NCI-H2171 treated with DMSO at 0.1 percent for 48 hours (cell line): Measurements from ENCODE around the gene AGAP6.
"Not testable (repeated sequence)": the region's sequence is repeated elsewhere in the genome, so short reads cannot be mapped to it uniquely, and the experiment has no call there.

Experiments
- DNase-seq: peaks from one replicate; lab custom pipeline; 2025; lab: John Stamatoyannopoulos, UW

The AGAP6 gene

DNA sequence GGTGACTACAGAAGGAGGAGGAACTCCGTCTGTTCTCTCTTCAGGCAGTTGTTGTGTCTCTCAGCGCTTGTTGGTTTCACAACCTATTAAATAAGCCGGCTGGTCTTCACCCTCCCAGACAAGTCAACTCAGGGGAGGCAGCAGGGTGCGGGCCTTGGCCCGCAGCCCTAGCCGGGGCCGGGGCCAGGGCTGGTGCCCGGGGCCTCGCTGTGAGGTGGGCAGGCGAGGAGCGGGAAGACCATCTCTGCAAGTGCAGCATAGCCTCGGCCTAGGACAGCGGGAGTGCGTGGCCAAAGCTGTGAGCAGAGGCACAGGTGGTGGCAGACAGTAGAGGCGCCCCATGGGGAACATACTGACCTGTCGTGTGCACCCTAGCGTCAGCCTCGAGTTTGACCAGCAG lies at the start of gene AGAP6:
AGAP6 (plus strand) TSS at position 31 of the 400 bp plus-strand sequence; CDS start at position 341, 310 bp downstream.
- DNase-seq: not testable (repeated sequence)

DNA sequence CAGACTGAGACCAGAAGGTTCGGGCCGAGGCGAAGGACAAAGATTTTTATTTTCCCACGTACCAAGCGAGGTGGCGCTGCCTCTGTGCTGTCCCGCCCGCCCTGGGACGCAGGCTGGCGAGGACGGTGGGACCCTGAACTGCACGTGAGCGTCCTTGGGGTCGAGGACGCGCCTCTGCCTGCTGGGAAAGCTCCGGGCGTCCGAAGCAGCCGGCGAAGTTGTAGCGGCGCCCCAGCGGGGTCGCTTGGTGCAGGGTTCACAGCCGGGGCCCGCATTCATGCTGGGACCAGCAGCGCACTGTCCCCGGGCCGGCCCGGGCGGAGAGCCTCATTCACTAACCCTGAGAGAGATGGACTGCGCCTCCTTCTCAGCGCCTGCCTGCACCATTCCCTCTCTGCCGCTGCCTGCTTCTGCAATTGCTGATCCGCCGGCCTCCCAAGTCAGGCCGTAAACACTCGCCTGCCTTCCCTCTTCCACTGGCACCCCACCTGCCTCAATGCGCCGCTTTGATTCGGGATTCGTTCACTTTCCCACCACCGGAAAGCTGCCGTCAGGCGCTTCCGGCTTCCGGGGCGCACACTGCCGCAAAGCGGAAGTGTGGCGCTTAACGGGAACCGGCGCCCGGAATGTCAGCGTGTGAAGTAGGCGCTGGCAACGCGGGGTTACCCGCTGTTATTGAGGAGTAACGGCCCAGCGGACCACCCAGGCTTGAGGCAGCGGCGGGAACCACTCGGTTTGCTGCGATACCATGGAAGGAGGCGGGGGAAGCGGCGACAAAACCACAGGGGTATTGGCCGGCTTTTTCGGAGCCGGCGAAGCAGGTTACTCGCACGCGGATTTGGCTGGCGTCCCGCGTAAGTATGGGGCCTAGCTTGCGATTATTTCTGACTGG lies 46.5 kb upstream of the AGAP6 start, which contains the start of the genes PARG and TIMM23B:
PARG (minus strand) TSS at position 581 of the 892 bp plus-strand sequence; CDS start at position 279, 302 bp downstream.
TIMM23B (plus strand) TSS at position 607 of the 892 bp plus-strand sequence; CDS start at position 749, 142 bp downstream.
- peak; percentile 62 for DNase-seq

DNA sequence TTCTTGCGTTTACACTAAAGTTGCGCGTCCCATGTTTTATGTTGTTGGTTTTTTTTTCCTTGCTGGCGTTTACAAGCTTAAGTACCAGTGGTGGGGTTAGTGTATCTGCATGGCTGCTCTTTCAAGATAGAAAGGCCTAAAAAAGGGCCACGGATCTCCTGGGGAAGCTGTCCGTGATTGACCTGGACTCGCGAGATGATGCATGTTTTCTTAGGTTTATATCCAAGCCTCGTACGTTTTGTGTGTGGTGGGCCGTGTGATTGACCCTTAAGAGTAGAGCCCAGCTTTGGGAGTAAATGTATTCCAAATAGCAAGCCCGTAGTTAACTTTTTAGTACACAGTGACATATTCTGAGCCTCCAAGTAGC lies 45.9 kb upstream of the AGAP6 start:
- DNase-seq: not testable (repeated sequence)

DNA sequence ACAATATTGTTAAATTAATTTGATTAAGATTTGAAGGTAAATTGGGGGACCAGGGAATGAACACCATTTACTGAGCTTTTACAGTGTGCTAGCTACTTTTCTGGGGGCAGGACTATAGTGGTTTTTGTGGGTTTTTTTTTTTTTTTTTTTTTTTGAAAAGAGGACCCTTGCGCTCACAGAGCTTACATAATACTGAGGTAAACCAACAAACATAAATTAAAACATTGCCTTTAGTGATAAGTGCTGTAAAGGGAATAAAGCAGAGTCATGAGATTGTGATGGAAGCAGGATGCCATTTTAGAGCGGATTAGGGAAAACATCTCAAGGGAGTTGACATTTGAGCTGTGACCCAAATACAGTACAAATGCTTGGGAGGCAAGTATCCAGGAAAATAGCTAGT lies 44.6 kb upstream of the AGAP6 start:
- DNase-seq: not testable (repeated sequence)

DNA sequence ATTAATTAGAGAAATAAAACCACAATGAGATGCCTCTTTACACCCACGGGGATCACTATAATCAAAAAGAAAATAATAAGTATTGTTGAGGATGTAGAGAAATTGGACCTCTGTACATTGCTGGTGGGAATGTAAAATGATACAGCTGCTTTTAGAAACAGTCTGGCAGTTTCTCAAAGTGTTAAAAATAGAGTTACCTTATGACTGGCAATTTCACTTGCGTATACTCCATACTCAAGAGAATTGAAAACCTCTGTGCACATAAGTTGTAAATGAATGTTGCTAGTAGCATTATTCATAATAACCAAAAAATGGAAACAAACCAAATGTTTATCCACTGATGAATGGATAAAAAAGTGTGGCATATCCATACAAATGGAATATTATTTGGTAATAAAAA lies 40.1 kb upstream of the AGAP6 start:
- DNase-seq: not testable (repeated sequence)

DNA sequence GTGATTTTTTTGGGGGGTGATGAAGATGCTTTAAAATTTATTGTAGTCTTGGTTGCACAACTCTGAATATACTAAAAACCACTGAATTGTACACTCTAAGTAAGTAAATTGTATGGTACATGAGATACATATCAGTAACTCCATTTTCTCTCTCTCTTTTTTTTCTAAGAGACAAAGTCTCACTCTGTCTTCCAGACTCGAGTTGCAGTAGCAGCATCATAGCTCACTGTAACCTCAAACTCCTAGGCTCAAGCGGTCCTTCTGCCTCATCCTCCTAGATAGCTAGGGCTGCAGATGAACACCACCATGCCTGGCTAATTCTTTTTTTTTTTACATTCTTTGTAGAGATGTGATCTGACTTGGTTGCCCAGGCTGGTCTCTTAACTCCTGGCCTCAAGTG lies 39.5 kb upstream of the AGAP6 start:
- DNase-seq: not testable (repeated sequence)

DNA sequence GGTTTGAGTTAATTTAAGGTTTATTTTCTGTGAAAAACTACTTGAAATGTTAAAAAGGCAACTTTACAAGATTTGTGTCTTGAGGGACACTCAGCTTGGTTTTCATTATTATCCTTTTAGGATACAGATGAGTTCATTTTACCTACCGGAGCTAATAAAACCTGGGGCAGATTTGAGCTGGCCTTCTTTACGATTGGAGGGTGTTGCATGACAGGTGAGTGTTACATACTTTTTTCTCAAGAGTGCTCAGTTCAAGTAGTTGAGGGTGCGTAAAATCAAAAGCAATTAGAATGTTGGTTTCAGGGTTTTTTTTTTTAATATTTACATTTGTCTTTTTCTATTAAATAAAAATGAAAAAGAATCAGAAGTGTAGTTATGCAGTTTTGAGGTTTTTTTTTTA lies 36.2 kb upstream of the AGAP6 start:
- DNase-seq: not testable (repeated sequence)

DNA sequence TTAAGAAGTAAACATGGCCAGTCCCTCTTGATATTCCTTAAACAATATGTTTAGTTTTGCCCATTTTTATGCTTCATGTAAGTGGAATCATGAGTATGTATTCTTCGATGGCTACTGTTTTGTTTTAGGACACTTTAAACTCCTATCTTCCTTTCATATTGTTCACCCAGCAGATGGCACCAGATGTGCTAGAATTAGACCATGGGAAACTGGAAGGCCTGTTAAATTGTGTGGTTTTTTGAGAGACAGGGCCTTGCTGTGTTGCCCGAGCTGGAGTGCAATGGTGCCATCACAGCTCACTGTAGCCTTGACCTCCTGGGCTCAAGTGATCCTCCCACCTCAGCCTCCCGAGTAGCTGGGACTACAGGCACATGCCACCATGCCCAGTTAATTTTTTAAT lies 35.1 kb upstream of the AGAP6 start:
- not testable (repeated sequence) for DNase-seq

DNA sequence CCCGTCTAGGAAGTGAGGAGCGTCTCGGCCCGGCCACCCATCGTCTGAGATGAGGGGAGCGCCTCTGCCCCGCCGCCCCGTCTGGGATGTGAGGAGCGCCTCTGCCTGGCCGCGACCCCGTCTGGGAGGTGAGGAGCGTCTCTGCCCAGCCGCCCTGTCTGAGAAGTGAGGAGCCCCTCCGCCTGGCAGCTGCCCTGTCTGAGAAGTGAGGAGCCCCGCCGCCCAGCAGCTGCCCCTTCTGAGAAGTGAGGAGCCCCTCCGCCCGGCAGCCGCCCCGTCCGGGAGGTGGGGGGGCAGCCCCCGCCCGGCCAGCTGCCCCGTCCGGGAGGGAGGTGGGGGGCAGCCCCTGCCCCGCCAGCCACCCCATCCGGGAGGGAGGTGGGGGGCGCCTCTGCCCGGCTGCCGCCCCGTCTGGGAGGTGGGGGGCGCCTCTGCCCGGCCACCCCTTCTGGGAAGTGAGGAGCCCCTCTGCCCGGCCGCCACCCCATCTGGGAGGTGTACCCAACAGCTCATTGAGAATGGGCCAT lies 17.8 kb upstream of the AGAP6 start:
- DNase-seq: not testable (repeated sequence)

DNA sequence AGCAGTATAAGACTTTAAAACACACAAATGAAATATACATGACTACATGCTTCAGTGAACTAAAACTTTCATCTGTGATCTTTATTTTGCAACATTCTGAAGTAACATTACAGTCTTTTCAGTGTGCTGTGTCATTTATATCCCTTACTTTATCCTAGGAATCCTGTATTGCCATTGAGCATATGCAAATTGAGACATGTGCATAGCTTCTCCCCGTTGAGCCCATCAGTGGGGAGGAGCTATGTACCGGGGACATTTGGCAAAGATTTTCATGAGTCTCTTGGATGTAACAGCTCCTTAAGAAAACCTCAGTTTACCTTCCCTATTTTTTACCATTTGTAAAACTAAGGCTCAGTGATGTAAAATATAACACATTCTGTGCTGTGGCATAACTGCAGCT lies 16.7 kb upstream of the AGAP6 start:
- not testable (repeated sequence) for DNase-seq

DNA sequence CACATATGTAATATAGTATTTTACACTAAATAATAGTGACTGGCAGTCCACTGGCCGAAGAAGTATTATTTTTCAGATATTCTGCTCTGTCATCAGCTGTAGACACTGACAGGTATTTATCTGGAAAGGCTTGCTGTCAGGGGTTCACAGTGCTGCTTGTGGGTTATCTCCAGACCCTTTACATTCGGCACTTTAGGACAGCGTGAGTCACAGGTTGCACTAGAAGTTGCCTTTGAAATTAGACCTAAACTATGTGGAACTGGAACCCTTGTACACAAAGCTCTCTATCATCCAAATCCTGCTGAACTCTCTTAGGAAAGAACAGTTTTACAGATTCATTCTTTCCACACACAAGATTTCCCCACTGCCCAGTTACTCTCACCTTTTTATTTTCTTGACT lies 16.1 kb upstream of the AGAP6 start:
- DNase-seq: not testable (repeated sequence)

DNA sequence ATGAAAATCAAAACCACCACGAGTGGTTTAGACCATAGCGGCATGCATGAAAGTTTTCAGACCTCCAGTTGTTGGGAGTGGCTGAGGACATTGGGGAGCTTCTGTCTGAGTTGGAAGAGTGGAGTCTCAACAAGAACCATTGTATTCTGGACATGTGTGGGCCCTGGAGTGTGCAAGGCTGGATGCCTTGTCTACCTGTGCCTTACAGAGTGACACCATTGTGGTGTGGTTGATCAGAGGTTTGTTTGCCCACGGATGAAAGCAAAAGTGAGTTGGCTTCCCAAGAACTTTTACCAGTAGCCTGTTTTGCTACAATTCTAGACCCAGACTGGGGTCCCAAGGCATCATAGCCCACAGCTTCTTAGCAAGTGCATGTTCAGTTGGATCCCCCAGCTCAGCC lies 10.4 kb upstream of the AGAP6 start:
- not testable (repeated sequence) for DNase-seq

DNA sequence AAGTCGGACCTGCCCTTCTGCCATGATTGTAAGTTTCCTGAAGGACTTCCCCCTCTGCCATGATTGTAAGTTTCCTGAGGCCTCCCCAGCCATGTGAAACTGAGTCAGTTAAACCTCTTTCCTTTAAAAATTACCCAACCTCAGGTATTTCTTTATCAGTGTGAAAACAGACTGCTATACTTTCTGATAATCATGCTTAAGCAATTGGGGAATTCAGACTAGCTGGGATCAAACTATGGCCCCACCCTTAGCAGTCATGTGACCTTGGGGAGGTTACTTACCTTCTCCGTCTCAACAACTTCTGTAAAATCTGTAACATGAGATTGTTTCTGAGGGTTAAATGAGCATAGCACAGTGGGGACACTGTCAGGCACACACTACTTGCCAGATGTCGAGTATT lies 999 bp upstream of the AGAP6 start:
- peak; percentile 21 for DNase-seq

DNA sequence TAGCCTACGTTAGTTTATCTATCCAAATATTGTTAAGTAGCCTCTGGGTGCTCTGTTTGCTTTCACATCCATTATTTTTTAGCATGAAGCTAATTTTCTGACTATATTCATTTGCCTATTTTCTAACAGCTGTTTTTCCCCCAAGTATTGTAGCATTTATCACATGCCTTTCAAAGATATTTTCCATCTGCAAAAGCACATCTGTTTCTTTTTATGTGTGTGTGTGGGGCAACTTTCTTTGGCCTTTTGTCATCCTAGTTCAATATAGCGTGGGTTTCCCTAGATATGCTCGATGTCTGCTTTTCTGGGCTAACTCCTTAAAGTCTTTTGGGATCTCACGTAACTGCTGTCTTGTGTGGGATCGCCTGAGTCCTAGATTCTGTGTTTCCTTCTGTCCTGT lies 7.1 kb downstream of the AGAP6 start:
- DNase-seq: not testable (repeated sequence)

DNA sequence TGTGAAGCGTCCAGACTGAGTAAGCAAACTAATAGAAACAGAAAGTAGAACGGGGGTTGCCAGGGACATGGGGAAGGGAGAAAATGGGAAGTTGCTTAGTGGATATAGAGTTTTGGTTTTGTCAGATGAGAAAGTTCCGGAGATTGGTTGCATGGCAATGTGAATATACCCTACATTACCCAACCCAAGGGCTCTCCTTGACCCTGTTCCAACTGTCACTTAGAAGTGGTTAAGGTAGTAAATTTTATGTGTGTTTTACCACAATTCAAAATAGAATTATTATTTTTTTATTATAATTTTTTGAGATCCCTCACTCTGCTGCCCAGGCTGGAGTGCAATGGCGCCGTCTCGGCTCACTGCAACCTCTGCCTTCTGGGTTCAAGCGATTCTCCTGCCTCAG lies 25.8 kb downstream of the AGAP6 start:
- DNase-seq: not testable (repeated sequence)

DNA sequence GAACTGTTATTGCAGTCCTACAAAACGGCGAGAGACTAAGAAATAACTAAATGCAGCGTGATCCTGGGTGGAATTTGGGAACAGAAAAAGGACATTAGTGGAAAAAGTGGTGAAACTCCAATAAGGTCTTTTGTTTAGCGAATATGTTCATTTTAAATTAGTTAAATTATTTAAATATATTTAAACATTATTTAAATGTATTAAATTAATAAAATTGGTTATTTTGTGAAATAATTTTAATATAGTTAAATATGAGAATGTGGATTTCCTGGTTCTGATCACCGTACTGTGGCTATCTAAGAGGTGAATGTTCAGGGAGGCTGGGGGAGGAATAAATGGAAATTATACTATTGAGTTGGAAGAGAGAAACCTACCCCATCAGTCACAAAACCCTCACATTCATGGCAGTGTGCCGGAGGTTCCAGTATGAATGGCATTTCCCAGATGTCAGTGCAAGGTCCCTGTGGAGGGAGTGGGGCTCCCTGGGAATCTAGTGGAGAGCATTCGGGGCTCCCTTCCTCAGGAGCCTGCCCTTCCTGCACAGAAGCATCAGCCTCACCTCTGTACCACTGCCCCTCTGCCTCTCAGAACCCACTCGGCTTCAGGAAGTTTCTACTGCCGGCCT lies 27.5 kb downstream of the AGAP6 start:
- not testable (repeated sequence) for DNase-seq

DNA sequence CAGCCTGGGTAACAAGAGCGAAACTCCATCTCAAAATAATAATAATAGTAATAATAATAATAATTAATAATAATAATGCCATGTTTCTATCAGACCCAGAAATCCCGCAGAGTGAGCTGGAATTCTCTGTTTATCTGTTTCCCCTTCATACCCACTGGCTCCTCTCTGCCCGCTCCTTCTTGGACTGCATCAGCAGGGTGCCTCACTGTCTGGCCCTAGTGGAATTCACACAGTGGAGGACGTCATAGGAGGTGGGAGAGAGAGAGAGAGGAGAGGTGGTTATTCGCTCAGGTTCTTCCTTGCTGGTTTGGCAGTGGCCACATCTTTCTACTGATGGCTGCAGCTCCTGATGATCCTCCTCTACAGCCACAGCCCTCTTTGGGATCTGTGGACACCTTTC lies 28.7 kb downstream of the AGAP6 start:
- DNase-seq: not testable (repeated sequence)

DNA sequence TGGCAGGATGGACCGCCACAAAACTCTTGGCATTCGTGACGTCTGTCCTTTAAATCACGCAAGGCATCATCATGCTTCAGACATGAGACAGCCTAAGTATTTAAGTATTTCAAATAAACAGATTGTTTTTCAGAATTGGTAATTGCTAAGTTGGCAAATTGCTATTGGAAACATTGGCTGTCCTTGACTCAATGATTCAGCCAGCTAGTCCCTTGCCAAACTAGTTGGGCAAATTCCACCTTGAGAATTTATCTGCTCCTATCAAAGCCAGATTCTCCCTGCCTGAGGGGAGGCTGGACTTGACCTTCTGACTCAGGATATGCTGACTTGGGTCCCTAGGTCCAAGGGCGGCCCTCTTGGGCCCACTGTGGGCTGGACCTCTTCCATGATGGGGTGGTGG lies 29.4 kb downstream of the AGAP6 start:
- not testable (repeated sequence) for DNase-seq

DNA sequence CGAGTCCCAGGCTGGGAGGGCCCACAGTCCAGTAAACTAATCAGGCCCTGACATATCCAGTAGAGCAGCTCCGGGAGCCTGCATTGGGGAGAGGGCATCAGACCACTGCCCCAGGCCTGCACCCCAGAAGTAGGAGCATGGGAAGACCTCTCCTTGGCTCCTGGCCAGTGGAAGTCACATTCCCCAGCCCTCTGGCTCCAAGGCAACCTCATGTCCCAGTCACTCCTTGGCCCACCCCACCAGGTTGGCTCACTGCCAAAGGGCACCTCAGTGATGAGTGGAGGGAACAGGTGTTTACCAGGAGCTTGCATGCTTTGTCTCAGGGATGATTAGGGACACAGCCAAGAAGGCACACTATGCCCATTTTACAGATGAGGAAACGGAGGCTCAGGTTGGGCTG lies 31.1 kb downstream of the AGAP6 start:
- peak; percentile 11 for DNase-seq

DNA sequence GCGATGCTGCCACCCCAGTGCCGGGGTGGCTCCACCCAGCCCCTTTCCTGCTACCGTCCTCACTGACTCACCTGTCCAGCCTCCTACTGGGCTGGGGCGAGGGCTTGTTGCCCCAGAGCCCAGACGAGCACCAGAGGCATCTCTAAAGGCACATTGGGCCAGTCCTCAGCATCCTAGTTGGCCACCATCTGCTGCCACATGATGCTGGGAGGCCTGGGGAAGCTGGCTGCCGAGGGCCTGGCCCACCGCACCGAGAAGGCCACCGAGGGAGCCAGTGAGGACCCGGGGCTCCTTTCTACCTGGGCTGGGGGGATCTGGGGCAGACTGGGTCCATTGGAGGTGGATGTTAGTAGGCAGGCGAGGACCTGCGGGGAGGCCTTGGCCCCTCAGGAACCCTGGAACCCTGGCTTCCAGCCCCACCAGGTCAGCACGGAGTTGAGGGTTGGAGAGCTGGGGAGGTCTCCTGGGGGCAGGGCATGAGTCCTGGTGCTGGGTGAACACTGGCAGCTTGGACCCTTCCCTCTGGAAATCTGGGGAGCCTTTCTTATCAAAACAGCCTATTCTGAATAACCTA lies 32.3 kb downstream of the AGAP6 start:
- not testable (repeated sequence) for DNase-seq

DNA sequence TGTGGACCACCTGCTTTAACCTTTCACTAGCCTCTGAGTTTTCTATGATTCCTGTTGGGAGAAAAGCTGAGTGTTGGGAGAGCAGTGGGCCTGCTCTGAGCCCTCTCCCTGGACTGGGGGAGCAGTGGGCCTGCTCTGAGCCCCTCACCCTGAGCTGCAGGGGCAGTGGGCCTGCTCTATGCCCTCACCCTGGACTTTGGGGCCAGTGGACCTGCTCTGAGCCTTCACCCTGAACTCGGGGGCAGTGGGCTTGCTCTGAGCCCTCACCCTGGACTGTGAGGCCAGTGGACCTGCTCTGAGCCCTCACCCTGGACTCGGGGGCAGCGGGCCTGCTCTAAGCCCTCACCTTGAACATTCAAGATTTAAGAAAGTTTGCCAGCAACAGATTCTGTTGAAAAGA lies 33.4 kb downstream of the AGAP6 start:
- no peak for DNase-seq

DNA sequence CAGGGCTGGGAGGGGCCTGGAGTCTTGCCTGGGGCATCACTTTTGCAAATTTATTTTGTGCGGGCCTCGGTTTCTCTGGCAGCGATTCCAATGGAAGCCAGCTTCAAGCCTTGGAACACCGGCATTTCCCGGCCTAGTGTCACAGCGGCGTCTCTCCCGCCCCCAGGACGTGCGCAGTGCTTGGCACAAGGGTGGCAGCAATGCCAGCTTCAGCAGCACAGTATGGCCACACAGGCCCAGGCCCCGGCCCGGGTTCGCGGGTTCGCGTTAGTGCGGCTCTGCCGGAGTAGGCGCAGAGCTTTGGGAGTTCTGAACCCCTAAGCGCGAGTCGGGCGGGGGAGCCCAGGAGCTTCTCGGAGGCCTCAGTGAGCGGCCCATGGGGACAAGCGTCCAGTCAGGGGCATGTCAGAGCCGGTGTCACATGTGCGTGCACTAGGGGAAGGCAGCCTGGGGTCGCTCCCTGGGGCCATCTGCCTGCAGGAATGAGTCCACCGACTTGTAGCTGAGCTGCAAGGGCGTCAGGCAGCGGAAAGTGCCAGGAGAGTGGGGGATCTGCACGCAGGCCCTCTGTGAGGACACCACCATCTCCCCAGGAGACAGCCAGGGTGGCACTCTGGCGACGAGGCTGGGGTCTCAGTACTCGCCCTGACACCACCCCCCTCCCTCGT lies 36.6 kb downstream of the AGAP6 start:
- not testable (repeated sequence) for DNase-seq
